Esophagus squamous epithelium (tissue), 4 donors: ENCODE measurements around the gene ZNF592.

ENCODE experiments used
- CTCF ChIP-seq, 6 experiments: fragments of 450-650 bp in 4 of 6; fragments of 200-600 bp in 2 of 6; sonication (generic) in 2 of 6; IDR thresholded peaks; one replicate each; pipeline ENCODE4 v1.5.1; 2016 to 2019; ENCODE audit warnings: antibody characterized with exemption in 6 of 6, mild to moderate bottlenecking in 4 of 6, moderate library complexity in 4 of 6
- POLR2A ChIP-seq, 4 donors: fragments of 450-650 bp; IDR thresholded peaks; one replicate each; pipeline ENCODE4 v1.6.1; 2017; ENCODE audit warnings: antibody characterized with exemption in 4 of 4, mild to moderate bottlenecking in 4 of 4, moderate library complexity in 3 of 4

GRCh38 chr15:84775867-84776449 lies 27.6 kb downstream of the ZNF592 start:
- no peak for TF ChIP-seq POLR2A (IDR thresholded peaks at IDR 0.05)
- TF ChIP-seq CTCF (IDR thresholded peaks at IDR 0.05), result no peak
